RWPE1 (cell line): ENCODE measurements around the gene RAB13.

ENCODE experiments used
- CTCF ChIA-PET: fragments of 350-600 bp; sonication (Branson Sonifier 250); formaldehyde crosslinking; extraction: SDS; loops from one replicate; lab custom pipeline; 2021; lab: Yijun Ruan, JAX
- POLR2A ChIA-PET: fragments of 400-600 bp; formaldehyde crosslinking; extraction: SDS; loops from one replicate; lab custom pipeline; 2020; ENCODE audit warnings: antibody characterized with exemption; ENCODE audit not compliant: low non-redundant PET; lab: Yijun Ruan, JAX
- DNase-seq: peaks from one replicate; pipeline ENCODE4 v3.0.0; 2012; ENCODE audit warnings: low spot score
- H3K27ac ChIP-seq: fragments of 450-650 bp; 2 replicates; pipeline ENCODE4 v1.5.1; 2017
- TF ChIP-seq, protein P1 (sequence below): fragments of 450-650 bp; conservative IDR thresholded peaks from 2 replicates; pipeline ENCODE4 v1.5.1; 2017; ENCODE audit warnings: low read depth, mild to moderate bottlenecking

RAB13 gene

DNA sequence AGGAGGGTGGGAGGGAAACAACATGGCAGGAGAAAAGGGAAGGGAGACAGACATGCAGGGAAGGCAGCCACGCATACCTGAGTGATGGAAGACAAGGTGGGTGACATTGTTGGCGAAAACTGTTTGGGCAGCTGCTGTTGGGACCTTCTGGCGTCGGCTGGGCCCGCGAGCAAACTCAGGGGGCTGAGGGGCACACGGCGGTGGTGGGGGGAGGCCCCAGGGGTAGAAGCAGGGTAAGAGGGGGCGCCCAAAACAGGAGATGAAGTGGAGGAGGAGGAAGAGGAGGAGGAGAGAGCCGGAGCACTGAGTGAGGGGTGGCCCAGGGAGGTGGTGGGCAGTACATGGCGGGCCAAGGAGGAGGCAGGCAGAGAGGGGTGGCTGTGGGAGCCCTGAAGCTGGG, 35.0 kb downstream of the RAB13 start:
- TF ChIP-seq, protein P1, sequence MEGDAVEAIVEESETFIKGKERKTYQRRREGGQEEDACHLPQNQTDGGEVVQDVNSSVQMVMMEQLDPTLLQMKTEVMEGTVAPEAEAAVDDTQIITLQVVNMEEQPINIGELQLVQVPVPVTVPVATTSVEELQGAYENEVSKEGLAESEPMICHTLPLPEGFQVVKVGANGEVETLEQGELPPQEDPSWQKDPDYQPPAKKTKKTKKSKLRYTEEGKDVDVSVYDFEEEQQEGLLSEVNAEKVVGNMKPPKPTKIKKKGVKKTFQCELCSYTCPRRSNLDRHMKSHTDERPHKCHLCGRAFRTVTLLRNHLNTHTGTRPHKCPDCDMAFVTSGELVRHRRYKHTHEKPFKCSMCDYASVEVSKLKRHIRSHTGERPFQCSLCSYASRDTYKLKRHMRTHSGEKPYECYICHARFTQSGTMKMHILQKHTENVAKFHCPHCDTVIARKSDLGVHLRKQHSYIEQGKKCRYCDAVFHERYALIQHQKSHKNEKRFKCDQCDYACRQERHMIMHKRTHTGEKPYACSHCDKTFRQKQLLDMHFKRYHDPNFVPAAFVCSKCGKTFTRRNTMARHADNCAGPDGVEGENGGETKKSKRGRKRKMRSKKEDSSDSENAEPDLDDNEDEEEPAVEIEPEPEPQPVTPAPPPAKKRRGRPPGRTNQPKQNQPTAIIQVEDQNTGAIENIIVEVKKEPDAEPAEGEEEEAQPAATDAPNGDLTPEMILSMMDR, result no peak
- H3K27ac ChIP-seq, result no peak overlapping the region
- ChIA-PET POLR2A (no interaction called here), CTCF (no interaction called here)
- DNase-seq, result no peak

DNA sequence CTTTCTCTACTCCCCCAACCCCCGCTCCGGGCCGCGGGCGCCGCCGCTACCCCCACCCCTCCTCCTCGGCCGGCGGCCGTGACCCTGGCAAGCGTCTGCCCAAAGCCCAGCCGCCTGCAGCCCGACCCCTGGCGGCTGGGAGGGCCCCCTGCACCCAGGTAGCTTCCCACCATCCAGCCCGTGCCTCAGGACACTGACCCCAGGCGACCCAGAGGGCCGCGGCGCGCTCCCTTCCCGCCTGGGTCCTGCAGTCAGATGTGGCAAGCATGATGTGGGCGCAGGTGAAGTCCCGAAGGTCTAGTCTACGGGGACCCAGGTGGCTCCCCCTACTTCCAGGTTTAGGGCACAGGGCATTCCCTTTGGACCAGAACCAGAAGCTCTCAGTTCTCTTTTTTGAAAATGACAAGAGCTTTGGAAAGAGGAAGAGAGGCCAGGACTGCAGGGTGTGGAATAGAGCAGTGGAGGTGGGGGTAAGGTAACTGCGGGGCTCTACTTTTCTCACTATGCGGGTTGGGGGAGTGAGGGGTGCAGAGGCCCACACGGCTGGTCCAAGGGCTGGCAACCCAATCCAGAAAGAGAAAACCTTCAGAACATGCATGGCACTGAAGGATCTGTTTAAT, 39.4 kb downstream of the RAB13 start, which contains the start of gene DENND4B:
Gene DENND4B, minus strand, starts transcription at position 97 of the 620 bp plus-strand sequence. CDS start 2,344 bp downstream, outside the sequence.
- POLR2A ChIA-PET, result interaction anchor here (0.5 to 1.0 kb wide), 5 partner anchors 21 to 214 kb away, joined by 3 to 6 read pairs (median 4); partner anchors contain the start of gene CREB3L4
- peak within 1 kb of the TSS; percentile 92 for H3K27ac ChIP-seq
- CTCF ChIA-PET, result interaction anchor here (0.6 to 1.6 kb wide), 19 partner anchors 10 to 1008 kb away, joined by 3 to 9 read pairs (median 5); partner anchors contain the start of genes CREB3L4, CRTC2, GATAD2B and JTB
- TF ChIP-seq, protein P1, result peak; percentile 96
- peak; percentile 95 for DNase-seq

DNA sequence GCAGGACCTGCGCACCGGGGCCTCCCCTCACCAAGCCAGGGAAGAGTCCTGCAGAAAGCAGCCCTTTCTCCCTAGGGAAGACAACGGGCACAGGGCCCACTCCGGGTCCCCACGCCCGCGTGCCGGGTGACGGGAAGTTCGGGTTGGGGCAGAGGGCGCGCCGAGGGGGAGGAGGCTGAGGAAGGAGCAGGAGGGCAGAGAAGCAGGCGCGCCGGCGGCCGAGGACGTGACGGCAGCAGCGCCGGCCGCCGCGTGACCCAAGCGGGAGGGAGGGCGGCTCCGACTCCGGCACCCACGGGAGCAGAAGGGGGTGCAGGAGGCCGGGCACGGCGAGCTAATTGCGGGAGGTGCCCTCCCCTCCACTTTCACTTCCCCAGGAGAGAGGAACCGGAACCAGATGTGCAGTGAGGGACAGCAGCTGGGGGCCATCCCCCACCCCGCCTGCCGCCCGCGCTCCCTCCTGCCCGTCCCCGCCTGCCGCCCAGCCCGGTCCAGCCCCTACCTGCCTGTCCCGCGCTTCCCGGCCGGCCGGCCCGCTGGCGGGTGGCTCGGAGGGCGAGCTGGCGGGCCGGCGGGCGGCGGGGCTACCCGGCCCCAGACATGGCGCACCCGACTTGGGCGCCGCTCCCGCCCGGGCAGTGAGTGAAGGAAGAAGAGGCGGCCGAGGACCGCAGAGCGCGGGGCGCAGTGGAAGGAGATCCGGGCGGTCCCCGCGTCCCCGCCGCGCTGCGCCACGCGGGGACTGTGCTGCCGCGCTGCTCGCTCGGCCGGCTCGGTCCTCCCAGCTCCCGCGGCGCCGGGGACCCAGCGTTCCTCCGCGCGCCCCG, 40.1 kb downstream of the RAB13 start:
- ChIA-PET CTCF (interaction anchor here (0.5 to 1.6 kb wide), 16 partner anchors 11 to 1231 kb away, joined by 3 to 9 read pairs (median 5); partner anchors contain the start of genes CREB3L4, CRTC2, GATAD2B and JTB), POLR2A (interaction anchor here (0.5 to 1.0 kb wide), 5 partner anchors 21 to 214 kb away, joined by 3 to 6 read pairs (median 4); partner anchors contain the start of gene CREB3L4)
- peak; percentile 64 for DNase-seq
- peak overlapping the region; percentile 92 for H3K27ac ChIP-seq
- TF ChIP-seq, protein P1, result no peak

DNA sequence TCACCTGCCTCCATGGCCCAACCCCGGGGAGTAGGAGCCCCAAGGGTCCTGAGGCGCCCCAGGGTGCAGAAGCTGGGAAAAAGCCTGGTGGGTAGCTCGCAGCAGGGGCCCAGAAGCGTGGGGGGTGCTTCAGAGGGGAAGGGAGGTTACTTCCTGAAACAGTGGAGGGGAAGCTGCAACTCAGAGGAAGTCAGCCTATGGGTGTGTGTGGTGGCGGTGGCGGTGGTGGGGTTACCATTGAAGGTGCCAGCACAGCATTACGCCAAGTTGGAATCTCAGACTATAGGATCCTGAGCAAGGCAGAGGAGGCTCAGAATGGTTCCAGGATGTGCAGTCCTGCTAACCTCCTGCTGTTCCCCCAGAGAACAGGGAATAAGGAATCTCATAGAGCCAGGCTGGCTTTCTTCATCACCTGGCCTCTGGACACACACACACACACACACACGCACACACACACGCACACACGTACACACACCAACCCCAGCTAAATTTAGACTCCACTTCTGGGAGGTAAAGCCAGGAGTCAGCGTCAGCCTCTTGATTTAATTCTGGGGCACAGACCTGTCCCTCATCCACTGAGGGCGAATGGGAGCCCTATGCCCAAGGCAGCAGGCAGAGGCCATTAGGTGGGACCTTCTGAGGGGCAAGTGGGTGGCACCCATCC, 40.9 kb downstream of the RAB13 start:
- DNase-seq, result no peak
- peak overlapping the region; percentile 92 for H3K27ac ChIP-seq
- ChIA-PET CTCF (interaction anchor here (0.9 kb wide), 1 partner anchor 138 kb away, joined by 3 read pairs; no protein-coding TSS in a partner anchor), POLR2A (interaction anchor here (0.5 kb wide), 2 partner anchors 34 to 48 kb away, joined by 3 read pairs; no protein-coding TSS in a partner anchor)
- TF ChIP-seq, protein P1, result no peak

DNA sequence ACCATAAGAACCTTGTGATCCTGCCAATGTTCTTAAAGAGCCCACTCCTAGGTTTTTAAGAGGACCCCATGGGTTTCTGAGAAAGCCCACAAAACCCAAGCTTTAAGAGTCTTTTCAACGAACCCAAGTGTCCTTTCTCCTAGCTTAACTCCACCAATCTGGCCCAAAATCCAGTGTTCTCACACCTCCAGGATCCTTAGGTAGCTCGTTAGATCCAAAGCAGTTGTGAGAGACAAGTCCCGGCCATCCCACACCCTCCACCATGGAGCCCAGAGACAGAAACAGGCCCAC, 41.4 kb downstream of the RAB13 start:
- H3K27ac ChIP-seq, result peak overlapping the region; percentile 92
- TF ChIP-seq, protein P1, result no peak
- CTCF ChIA-PET, result no interaction called here
- DNase-seq, result no peak
- POLR2A ChIA-PET, result no interaction called here
